Stimulated activated CD8-positive, alpha-beta memory T cell treated with anti-CD3 and anti-CD28 coated beads, Interleukin-4, amount 100 ng/mL, for 48 hours (primary cell): ENCODE data around the gene ZNF714.
"Not testable (repeated sequence)": the region's sequence is repeated elsewhere in the genome, so short reads cannot be mapped to it uniquely, and the experiment has no call there.

Experiments
- DNase-seq: peaks from one replicate; pipeline ENCODE4 v3.0.0-alpha.2; 2020

Gene ZNF714

DNA sequence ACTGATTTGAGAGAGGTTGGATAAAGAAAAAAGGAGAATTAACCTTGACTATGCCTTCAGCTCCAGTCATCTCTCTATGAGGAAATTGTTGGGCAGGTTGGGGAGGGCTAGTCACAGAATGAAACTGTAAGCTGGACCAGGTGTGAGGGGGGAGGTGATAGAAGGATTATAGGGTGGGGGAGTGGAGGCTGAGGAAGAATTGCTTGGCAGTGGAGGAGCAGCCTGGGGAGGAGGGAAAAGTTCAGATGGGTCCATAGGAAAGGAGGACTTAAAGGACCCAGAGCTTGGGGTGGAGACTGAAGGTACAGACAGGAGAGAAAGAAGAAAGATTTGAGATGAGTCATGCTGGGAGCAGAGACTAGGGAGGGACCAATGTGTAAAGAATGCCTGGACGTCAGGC lies 51.6 kb downstream of the ZNF714 start:
- no peak for DNase-seq

DNA sequence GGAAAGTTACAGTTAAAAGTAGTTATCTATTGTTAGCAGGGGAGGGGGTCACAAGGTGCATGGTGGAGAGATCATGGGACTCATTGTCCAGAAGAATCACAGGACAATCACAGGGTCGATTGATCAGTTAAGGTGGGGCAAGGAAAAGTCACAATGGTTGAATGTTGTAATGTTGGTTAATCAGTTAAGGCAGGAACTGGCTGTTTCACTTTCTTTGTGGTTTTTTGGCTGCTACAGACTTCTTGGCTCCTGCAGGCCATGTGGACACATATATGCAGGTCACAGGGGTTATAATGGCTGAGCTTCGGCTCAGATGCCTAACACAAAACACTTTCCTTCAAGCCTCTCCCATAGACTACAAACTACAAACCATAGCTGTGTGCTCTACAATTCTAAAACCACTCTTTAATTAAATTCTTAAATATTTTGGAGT lies 52.9 kb downstream of the ZNF714 start:
- no peak for DNase-seq

DNA sequence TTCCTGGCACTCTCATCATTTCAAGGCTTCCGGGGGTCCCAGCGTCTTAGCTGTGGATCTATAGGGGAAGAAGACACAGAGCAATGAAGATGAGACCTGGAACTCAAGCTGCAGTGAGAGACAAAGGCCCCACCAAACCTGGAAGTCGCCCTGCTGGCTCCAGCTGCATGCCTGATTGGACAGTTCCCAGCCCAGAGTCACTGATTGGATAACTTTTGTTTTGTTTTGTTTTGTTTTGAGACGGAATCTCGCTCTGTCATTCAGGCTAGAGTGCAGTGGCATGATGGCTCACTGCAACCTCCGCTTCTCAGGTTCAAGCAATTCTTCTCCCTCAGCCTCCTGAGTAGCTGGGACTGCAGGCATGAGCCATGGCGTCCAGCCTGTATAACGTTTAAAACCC lies 53.4 kb downstream of the ZNF714 start:
- DNase-seq: no peak

DNA sequence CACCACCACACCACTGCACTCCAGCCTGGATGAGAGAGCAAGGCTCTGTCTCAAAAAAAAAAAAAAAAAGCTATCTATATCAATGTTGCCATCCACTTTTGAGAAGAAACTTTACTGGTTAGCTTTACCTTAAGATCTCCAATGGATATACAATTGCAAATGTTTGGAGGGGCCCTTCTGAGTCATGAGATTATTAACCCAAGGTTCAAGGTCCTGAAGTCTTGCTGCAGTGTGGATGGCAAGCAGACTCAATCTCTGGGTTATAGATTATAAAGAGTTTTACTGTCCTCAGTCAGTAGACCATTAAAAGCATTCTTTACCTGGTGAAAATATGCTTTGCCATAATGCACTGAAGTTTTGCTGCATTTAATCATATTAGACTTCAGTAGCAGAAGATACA lies 56.1 kb downstream of the ZNF714 start:
- DNase-seq: no peak

DNA sequence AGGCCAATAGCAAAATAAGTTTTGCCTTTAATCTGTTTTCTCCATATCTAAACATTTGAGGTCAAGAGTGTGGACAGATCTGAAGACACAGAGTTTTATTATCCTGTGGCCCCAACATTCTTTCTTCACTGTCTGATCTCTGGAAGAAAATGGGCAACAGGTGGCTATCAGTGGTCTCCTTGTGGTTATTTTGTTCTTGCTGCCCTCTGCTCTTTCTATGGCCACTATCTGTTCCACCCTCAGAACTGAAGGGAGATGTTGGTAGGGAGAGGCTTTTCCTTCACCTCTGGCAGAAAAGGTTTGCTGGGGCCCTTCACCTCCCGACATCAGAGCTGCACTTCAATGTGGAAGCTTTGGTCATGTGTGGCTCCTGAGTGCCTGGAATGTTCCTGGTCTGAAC lies 59.0 kb downstream of the ZNF714 start:
- not testable (repeated sequence) for DNase-seq

DNA sequence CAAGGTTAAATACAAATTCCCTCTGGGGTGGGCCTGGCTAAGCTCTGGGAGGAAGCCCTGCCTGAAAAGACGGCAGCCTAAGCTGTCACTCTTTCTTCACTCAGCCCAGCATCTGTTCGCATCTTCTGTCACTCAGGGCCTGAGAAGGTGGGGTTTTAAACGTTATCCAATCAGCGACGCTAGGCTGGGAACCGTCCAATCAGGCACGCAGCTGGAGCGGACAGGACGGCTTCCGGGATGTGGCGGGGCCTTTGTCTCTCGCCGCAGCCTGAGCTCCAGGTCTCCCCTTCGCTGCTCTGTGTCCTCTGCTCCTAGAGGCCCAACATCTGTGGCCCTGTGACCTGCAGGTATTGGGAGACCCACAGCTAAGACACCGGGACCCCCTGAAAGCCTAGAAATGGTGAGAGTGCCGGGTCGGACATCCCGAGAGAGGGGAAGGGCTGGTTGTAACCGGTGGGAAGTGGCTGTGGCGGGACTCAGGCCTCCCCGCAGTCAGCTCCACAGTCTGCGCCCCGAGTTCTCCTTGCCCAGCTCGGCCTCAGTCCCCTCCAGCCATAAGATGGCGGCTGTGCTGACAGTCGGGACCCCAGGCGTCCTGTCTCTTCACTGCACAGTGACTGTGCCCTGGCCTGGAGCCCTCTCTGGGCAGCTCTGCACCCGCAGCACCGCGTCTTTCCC lies 59.9 kb downstream of the ZNF714 start, which contains the start of gene ZNF431:
ZNF431 (plus strand) TSS at position 254 of the 678 bp plus-strand sequence; CDS start at position 398, 144 bp downstream.
- DNase-seq: peak; percentile 88

DNA sequence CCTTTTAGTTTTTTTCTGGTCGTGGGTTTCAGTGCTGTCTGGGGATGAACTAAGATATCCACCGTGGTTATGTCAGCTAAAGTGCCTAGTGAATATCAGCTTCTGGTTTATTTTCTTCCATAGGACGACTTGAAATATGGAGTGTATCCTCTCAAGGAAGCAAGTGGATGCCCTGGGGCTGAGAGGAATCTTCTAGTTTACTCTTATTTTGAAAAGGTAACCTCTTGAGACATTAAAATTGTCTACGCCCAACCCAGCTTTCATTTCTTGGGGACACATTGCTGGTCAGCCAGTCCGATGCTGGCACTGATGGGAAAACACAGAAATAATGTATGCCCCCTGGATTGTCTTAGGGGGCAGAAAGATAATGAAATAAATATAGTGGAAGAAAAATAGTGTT lies 61.4 kb downstream of the ZNF714 start:
- no peak for DNase-seq

DNA sequence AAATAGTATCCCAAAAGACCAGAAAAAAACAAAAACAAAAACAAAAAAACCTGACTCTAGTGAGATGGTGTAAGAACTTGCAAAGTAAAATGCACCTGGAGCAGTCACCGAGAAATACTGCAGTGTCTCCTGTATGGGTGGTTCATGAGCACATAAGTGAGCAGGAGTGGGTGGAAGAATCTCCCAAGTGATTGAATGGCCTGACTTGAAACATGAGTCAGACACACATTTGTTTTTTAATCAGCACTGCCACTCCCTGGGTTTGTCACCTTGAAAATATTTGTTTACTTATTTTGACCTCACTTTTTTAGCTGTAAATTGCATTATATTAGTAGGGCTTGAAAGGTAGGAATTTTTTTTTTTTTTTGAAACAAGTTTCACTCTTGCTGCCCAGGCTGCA lies 61.9 kb downstream of the ZNF714 start:
- no peak for DNase-seq

DNA sequence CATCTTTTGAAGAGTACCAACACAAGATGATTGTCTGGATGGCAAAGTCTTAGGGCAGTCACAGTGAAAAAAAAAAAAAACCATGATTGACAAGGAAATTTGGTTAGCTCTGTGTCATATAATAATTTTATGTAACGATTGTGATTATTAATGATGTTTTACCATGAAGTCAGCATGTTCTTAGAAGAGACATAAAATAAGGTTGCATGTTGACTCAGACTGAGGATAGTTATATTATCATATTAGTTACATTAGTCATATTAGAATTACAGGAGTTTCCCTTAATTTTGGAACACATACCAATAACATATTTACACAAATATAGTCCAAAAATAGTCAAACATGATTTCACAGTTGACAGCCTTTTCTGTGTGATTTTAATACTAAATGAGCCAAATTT lies 65.5 kb downstream of the ZNF714 start:
- no peak for DNase-seq

DNA sequence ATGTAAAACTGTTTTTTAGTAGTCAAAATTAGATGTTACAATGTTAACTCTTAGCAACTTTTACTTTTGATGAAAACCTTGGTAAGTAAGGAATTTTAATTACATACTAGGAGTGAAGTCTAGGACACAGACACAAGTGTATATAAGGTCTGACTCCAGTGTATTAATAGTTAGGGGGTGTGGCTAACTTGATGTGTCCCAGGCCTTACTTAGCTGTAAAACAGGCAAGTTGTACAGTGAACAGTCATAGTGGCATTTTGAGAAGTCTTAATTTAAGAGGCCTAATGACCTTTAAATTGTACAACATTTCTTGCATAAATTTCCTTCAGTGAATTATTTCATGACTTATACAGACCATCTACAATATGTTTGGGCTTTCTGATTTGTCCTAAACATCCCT lies 66.7 kb downstream of the ZNF714 start:
- no peak for DNase-seq

DNA sequence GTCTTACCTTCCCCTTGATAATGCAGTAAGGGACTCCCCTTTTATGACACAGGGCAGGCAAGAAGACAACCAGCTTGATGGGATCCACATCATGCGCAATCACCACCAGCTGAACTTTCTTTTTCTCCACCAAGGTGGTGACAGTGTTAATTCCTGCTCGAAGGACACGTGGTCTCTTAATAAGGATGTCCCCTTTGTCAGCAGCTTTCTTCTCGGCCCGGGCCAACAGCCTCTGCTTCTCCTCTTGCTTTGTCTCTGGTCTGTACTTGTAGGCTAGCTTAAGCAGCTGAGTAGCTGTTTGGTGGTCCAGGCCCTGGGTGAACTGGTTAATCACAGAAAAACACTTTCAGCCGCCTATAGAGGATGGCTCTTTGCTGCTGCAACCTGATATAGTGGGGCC lies 67.9 kb downstream of the ZNF714 start:
- DNase-seq: no peak

DNA sequence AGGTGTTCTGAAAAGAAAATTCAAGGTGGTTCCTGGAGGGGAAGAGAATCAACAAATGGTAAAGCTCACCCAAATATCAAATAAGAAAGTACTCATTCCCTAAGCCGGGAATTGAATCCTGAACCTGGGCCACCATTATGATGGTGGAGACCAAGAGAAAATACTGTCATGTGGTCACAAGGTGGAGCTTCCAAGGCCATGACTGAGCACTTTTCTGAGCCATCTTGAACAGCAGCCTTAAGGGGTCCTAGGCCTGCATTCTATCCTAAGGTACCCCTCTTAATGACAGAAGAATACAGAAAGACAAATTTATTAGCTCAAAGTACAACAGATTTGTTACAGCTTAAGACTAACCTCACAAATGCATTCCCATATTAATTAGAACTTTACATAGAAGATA lies 69.5 kb downstream of the ZNF714 start:
- no peak for DNase-seq

DNA sequence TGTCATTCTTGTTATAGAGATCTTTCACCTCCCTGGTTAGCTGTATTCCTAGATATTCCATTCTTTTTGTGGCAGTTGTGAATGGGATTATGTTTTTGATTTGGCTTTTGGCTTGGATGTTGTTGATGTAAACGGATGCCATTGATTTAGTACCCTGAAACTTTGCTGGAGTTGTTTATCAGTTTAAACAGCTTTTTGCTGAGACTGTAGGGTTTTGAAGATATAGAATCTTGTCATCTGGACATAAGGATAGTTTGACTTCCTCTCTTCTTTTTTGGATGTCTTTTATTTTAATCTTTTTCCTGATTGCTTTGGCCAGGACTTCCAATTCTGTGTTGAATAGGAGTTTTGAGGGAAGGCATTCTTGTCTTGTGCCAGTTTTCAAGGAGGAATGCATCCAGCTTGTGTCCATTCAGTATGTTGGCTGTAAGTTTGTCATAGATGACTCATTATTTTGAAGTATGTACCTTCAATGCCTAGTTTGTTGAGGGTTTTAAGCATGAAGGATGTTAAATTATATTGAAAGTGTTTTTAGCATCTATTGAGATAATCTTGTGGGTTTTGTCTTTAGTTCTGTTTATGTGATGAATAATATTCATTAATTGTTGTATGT lies 76.6 kb downstream of the ZNF714 start:
- DNase-seq: no peak

DNA sequence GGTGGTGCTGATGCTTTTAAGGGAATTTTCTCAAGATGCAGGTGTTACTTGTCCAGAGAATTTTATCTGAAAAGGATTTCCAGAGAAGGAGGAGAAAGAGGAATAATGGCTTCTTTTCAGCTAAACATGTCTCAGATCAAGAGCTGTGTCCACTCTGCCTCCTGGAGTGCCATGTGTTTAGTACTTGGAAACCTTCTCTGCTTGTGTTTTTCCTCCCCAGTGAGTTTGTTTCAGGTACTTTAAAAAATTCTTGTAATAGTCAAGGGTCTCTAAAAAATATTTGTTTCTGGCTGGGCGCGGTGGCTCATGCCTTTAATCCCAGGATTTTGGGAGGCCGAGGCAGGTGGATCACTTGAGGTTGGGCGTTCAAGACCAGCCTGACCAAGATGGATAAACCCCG lies 82.5 kb downstream of the ZNF714 start:
- no peak for DNase-seq

DNA sequence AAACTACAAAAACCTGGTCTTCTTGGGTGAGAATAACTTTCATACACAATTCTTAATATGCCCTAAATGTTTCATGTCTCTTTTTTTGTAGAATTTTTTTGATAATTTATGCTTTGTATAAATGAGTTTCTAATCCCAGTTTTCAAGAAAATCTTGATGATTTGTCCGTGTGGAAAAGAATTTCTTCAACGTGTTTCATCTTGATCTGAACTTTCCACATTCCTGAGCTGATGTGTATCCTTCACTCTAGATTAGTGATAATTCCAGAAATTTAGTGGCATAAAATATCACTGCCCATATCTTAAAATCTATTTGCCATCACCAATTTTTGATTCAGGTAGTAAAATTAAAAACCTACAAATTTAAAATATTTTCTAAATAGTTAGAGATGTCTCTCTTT lies 84.4 kb downstream of the ZNF714 start:
- DNase-seq: no peak
